Type B pancreatic cell (in vitro differentiated cells): ENCODE measurements around the gene SIPA1L3. TPM values are rescaled to one million over a fixed set of nuclear protein-coding genes. Genes with fewer than 3 reads are reported as not detected.
A peak's percentile ranks its signal among the peaks of the same experiment; 100 is the strongest.

ENCODE experiments used
- DNase-seq: peaks from one replicate; pipeline ENCODE4 v3.0.0; 2021; ENCODE audit warnings: mixed read lengths; ENCODE audit not compliant: unreplicated experiment; ENCODE audit errors: extremely low spot score
- H3K27ac Mint-ChIP-seq: 2 replicates; pipeline ENCODE4 v1.8.0; 2021; ENCODE audit warnings: mild to moderate bottlenecking, mixed read lengths
- H3K27me3 Mint-ChIP-seq: 2 replicates; pipeline ENCODE4 v1.8.0; 2021; ENCODE audit warnings: mixed read lengths
- H3K36me3 Mint-ChIP-seq: 2 replicates; pipeline ENCODE4 v1.8.0; 2021; ENCODE audit warnings: mixed read lengths
- H3K4me1 Mint-ChIP-seq: one replicate; pipeline ENCODE4 v1.8.0; 2021; ENCODE audit warnings: mixed read lengths; ENCODE audit not compliant: unreplicated experiment
- H3K4me3 Mint-ChIP-seq: 2 replicates; pipeline ENCODE4 v1.8.0; 2021; ENCODE audit warnings: mild to moderate bottlenecking, mixed read lengths
- H3K9me3 Mint-ChIP-seq: 2 replicates; pipeline ENCODE4 v1.8.0; 2021; ENCODE audit warnings: mixed read lengths
- CTCF ChIP-seq: fragments of 200-600 bp; sonication (generic); conservative IDR thresholded peaks from 2 replicates; pipeline ENCODE4 v1.5.0; 2021; ENCODE audit warnings: antibody characterized with exemption, mild to moderate bottlenecking
- total RNA-seq: library from RNA; stranded (reverse); gene quantifications from 2 replicates; pipeline ENCODE4 v1.2.1, GENCODE V29; 2021; ENCODE audit warnings: low replicate concordance

Gene SIPA1L3
- total RNA-seq, 1 donor from 2014 or later = 53.7 TPM

DNA sequence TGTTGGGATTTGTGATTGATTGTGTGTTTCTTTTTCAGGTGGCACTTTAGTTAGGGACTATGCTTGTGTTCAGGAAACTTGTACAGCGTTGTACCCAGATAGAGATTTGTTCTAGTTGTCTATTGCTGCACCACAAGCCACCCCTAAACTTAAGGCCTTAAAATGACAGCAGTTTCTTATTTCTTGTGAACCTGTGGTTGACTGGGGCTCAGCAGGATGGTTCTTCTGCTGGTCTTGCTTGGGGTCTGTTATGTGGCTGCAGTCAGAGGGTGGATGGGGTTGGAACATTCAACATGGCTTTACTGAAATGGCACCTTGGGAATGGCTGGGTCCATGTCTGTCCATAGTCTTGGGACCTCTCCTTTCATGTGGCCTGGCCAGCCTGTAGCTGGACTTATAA, 28.3 kb downstream of the SIPA1L3 start:
- H3K4me1 Mint-ChIP-seq = peaks cover 31% of the 10 kb centered on the region
- H3K27ac Mint-ChIP-seq = peak overlapping the region; percentile 21
- no peaks in the 10 kb centered on the region for H3K9me3 Mint-ChIP-seq
- H3K4me3 Mint-ChIP-seq = no peak overlapping the region
- no peak for DNase-seq
- TF ChIP-seq CTCF = no peak
- no peaks in the 10 kb centered on the region for H3K27me3 Mint-ChIP-seq
- peaks cover 5% of the 10 kb centered on the region for H3K36me3 Mint-ChIP-seq

DNA sequence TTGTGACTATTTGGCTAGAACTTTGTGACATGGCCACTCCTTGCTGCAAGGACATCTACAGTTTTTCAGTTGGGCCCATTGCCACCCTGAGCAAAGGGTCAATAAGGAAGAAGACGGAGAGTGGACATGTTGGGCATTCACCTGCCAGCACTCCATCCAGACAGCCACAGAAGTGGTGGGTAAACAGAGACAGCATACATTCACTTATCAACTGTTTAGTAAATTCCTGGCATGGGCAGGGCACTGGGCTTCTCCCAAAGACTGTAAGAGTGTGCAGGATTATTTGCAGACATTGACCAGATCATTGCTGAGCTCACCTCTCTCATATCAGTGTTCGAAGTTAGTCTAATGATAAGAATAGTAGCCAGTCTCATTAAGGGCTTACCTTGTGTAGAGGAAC, 29.2 kb downstream of the SIPA1L3 start:
- peaks cover 29% of the 10 kb centered on the region for H3K4me1 Mint-ChIP-seq
- TF ChIP-seq CTCF = no peak
- H3K9me3 Mint-ChIP-seq = no peaks in the 10 kb centered on the region
- peak overlapping the region; percentile 52 for H3K27ac Mint-ChIP-seq
- H3K36me3 Mint-ChIP-seq = peaks cover 8% of the 10 kb centered on the region
- H3K4me3 Mint-ChIP-seq = no peak overlapping the region
- H3K27me3 Mint-ChIP-seq = no peaks in the 10 kb centered on the region
- no peak for DNase-seq

- H3K4me1 Mint-ChIP-seq = peaks cover 34% of the 10 kb centered on the region
- DNase-seq = no peak
- TF ChIP-seq CTCF = no peak
- H3K27ac Mint-ChIP-seq = peak overlapping the region; percentile 52
- no peak overlapping the region for H3K4me3 Mint-ChIP-seq
- H3K36me3 Mint-ChIP-seq = peaks cover 9% of the 10 kb centered on the region
- no peaks in the 10 kb centered on the region for H3K9me3 Mint-ChIP-seq
- no peaks in the 10 kb centered on the region for H3K27me3 Mint-ChIP-seq
Measured at GRCh38 chr19:37936886-37937285, 29.9 kb downstream of the SIPA1L3 start.

GRCh38 chr19:37938353-37938752, 31.3 kb downstream of the SIPA1L3 start:
- no peaks in the 10 kb centered on the region for H3K27me3 Mint-ChIP-seq
- TF ChIP-seq CTCF = no peak
- peaks cover 12% of the 10 kb centered on the region for H3K36me3 Mint-ChIP-seq
- peaks cover 28% of the 10 kb centered on the region for H3K4me1 Mint-ChIP-seq
- H3K9me3 Mint-ChIP-seq = no peaks in the 10 kb centered on the region
- no peak overlapping the region for H3K27ac Mint-ChIP-seq
- no peak overlapping the region for H3K4me3 Mint-ChIP-seq
- no peak for DNase-seq

GRCh38 chr19:37941782-37942515, 34.9 kb downstream of the SIPA1L3 start:
- H3K36me3 Mint-ChIP-seq = peaks cover 12% of the 10 kb centered on the region
- peaks cover 13% of the 10 kb centered on the region for H3K4me1 Mint-ChIP-seq
- H3K27ac Mint-ChIP-seq = peak overlapping the region; percentile 88
- no peak for TF ChIP-seq CTCF
- no peak for DNase-seq
- peak overlapping the region; percentile 70 for H3K4me3 Mint-ChIP-seq
- no peaks in the 10 kb centered on the region for H3K27me3 Mint-ChIP-seq
- no peaks in the 10 kb centered on the region for H3K9me3 Mint-ChIP-seq
